ENCODE results near the gene ALPI. TPM values are rescaled to one million over a fixed set of nuclear protein-coding genes. Genes with fewer than 3 reads are reported as not detected.

Gene ALPI
- total RNA-seq, 2 experiments from 2014 or later = not detected

DNA sequence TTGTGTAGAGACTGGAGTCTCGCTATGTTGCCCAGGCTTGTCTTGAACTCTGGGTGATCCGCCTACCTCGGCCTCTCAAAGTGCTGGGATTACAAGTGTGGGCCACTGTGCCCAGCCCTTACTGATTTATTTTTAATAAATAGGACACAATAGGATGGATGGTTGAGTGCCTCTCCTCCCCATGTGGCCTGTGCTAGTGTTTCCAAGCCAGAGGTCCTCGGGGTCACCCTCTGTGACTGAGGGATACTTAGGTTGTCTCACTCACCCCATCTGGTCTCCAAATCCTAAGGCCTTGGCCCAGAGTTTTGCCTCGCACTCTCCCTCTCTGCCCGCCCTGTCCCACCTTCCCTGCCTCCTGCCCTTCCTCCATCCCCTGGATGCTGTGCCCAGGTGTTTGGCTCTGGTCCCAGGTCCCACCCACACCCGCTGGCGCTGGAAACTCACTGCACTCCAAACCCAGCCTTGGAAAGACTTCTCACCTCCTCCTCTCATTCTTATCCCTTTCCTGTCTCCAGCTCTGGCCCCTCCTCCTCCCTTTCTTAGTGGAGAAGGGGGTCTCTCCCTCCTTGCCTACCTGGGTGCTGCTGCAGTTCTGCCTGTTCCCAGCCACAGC is 36.4 kb downstream of the ALPI start:
- ChIA-PET CTCF (no interaction called here), POLR2A (no interaction called here)

- CTCF ChIA-PET = no interaction called here
- POLR2A ChIA-PET = no interaction called here
Measured at GRCh38 chr2:232492963-232493700, 37.2 kb downstream of the ALPI start.

DNA sequence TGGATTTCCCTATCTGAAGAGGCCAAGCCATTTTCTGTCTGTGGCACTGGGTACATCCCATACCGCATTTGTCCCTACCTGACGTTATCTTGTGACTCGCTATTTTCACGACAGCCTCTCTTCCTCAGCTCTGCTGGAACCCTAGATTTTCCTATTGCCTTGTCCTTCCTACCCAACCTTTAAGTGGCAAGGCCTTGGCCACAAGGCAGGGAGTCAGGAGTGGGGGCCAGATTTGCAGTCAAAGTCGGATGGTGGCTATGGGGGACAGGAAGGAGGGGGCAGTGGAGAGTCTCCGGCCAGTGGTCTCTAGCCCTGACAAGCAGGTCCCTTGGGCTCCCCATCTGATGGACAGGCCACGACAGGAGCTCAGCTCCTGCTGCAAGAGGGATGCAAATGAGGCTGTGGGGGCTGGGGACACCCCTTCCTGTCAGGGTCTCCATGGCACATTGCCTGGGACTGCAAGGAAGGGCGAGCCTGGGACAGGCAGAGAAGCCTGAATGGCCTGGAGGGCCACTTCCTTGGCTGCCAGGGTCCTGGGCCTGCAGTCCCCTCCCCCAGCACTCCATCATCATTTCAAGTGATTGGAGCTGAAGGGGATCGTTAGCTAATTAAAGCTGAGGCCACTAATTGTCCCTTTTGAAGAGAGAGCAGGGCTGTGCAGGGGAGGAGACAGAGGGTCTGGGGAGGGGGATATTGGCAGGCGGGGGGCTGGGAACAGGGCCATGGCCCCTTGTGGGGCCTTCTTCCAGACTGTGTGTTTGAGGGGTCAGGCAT is 37.9 kb downstream of the ALPI start:
- CTCF ChIA-PET = no interaction called here
- POLR2A ChIA-PET = no interaction called here

- CTCF ChIA-PET = no interaction called here
Measured at GRCh38 chr2:232494542-232494941, 38.6 kb downstream of the ALPI start.

GRCh38 chr2:232495292-232495691 is 39.3 kb downstream of the ALPI start:
- ChIA-PET CTCF (no interaction called here), POLR2A (no interaction called here)

More at GRCh38 chr2:232494542-232494941, 38.6 kb downstream of the ALPI start:
- POLR2A ChIA-PET = no interaction called here

DNA sequence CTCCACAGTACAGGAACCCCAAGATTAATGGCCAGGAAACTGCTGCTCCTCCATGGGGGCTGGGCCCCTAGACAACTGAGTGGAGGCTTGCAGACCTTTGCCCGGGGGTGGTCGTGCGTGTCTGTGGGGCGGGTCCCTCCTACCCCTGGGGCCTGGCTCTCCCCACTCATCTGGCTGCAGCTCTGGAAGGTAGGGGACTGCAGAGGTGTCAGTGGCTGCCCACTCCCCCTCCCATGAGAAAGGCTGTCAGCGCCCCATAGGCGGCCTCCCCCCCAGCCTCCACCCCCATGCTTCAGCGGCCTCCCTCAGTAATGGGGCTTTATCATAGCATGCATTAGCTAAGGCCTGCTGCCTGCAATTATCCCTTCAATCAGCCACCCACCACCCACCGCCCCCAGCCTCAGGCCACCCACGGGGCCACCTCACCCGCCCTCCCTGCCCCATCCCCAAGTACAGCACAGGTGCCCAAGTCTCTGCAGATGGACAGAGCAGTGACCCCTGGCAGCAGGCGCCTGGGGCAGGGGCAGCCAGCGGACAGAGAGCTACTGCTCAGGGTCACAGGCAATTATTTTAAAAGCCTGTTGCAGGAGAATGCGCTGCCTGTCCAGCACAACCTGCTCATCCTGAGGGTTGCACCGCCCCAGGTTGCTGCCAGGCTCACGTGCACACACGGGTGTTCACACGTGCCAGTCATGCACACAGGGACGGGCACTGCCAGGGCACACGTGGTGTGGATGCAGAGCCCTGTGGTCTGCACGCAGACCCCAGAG is 40.7 kb downstream of the ALPI start:
- POLR2A ChIA-PET = no interaction called here
- CTCF ChIA-PET = no interaction called here

GRCh38 chr2:232497348-232497747 is 41.4 kb downstream of the ALPI start:
- ChIA-PET POLR2A (no interaction called here), CTCF (no interaction called here)

DNA sequence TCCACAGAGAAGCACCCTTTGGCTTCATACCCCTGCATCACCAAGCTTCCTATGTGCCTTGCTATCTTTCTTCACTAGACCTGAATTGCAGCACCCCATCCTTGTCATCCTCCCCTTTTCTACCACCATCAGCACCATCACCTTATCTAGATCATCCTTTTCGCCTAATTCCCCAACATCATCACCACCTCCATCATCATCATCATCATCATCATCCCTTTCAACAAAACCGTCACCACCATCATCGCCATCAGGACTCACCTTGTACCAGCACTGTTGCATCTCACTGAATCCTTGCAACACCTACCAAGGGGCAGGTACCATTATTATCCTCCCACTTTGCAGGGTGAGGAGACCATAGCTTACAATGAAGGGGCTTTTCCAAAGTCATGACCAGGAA is 42.5 kb downstream of the ALPI start:
- CTCF ChIA-PET = no interaction called here
- POLR2A ChIA-PET = no interaction called here

- CTCF ChIA-PET = interaction anchor here (1.2 kb wide), 1 partner anchor 17 kb away, joined by 3 read pairs; no protein-coding TSS in a partner anchor
- POLR2A ChIA-PET = no interaction called here
Measured at GRCh38 chr2:232501331-232501771, 45.4 kb downstream of the ALPI start.

GRCh38 chr2:232501794-232502390 is 45.9 kb downstream of the ALPI start:
- ChIA-PET CTCF (interaction anchor here (1.2 kb wide), 1 partner anchor 17 kb away, joined by 3 read pairs; no protein-coding TSS in a partner anchor), POLR2A (no interaction called here)

GRCh38 chr2:232502511-232502910 is 46.6 kb downstream of the ALPI start:
- ChIA-PET CTCF (no interaction called here), POLR2A (no interaction called here)

GRCh38 chr2:232502911-232503808 is 47.2 kb downstream of the ALPI start:
- ChIA-PET CTCF (no interaction called here), POLR2A (no interaction called here)

GRCh38 chr2:232503809-232504323 is 47.9 kb downstream of the ALPI start:
- ChIA-PET POLR2A (no interaction called here), CTCF (no interaction called here)

DNA sequence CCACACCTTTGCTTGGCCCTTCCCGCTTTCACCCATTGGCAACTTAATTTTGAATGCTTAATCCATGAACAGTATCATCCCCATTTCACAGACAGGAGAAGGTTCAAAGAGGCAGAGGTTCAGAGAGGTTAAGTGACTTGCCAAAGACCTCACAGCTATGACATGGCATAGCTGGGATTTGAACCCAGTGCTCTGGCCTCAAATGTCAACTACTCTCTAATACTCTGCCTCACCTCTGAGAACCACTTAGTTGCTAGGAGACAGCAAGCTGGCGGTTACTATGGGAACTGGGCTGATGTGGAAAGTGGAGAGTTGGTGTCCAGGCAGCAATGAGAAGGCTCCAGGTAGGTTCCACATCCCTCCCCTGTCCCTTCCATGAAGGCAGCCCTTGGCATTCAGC is 48.5 kb downstream of the ALPI start:
- CTCF ChIA-PET = no interaction called here
- POLR2A ChIA-PET = no interaction called here

- ChIA-PET POLR2A (no interaction called here), CTCF (no interaction called here)
Measured at GRCh38 chr2:232505856-232506255, 49.9 kb downstream of the ALPI start.

DNA sequence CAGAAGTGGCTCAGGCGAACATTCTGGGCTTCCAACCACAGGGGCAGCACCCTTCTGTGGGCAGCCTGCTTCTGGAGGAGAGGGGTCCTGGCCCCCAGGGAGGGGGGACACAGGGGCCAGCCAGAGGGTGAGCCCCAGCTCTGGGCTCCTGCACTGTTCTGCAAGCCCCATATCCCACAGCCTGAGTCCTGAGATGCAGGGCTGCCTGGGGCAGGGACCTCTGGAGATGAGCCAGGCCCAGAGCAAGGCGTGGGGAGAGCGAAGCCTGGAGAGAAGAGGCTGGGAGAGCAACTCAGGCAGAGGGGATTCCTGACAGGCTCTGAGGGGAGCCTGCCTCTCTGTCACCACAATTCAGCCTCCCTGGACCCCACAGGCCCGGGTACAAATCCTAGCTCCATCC is 50.8 kb downstream of the ALPI start:
- CTCF ChIA-PET = no interaction called here

GRCh38 chr2:232508251-232508650 is 52.3 kb downstream of the ALPI start:
- CTCF ChIA-PET = interaction anchor here (0.5 kb wide), 1 partner anchor 1034 kb away, joined by 3 read pairs; no protein-coding TSS in a partner anchor
- POLR2A ChIA-PET = no interaction called here

More for the DNA sequence above, 50.8 kb downstream of the ALPI start:
- POLR2A ChIA-PET = no interaction called here

Data from activated CD8-positive, alpha-beta memory T cell treated with anti-CD3 and anti-CD28 coated beads for 36 hours (primary cell).